GM21723 (cell line): ENCODE measurements around the gene SLC1A4.
A peak's percentile ranks its signal among the peaks of the same experiment; 100 is the strongest.

Experiments used
- ATAC-seq: cut with Tn5 transposase; IDR thresholded peaks from one replicate; pipeline ENCODE4 v1.9.1; 2021; ENCODE audit warnings: mild to moderate bottlenecking, moderate library complexity; ENCODE audit not compliant: unreplicated experiment

The SLC1A4 gene

GRCh38 chr2:65070856-65071255 lies 81.7 kb downstream of the SLC1A4 start:
- ATAC-seq, result no peak

GRCh38 chr2:65071499-65072180 lies 82.4 kb downstream of the SLC1A4 start:
- ATAC-seq, result no peak

- peak; percentile 68 for ATAC-seq
Observed at GRCh38 chr2:65072181-65072970, 83.2 kb downstream of the SLC1A4 start.
